AG20443 (cell line): ENCODE measurements around the gene CEBPB.
A peak's percentile ranks its signal among the peaks of the same experiment; 100 is the strongest.
"Not testable (repeated sequence)": the region's sequence is repeated elsewhere in the genome, so short reads cannot be mapped to it uniquely, and the experiment has no call there.

Source experiments
- DNase-seq: peaks from one replicate; pipeline ENCODE4 v3.0.0; 2012; ENCODE audit warnings: low spot score, mixed read lengths

Gene CEBPB

DNA sequence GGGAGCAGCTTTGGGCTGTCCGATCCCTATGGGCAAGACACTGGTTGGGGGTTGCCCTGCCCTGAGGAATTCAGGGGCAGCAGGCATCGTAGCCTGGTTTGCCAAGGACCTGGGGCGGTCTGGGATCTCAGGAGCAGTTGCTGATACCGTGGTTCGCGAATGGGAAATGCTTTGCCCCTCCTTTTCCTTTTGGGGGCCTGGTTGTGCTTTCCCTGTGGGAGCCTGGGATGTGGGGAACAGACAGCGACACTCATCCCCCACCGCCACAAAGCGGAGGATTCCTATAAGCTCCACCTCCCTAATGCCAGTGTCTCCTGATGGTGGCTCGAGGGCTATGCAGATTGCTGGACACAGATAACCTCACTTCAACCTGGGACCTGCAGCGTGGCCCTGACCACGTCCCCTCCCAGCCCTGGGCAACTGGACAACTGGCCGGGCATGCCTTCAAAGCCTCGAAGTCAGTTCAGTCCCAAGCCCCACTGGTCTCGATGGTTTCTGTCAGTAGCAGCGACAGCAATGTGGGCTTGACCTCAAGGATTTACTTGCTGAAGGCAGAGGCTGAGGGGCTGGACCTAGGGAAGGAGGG is 3.3 kb downstream of the CEBPB start:
- DNase-seq, result peak; percentile 45

DNA sequence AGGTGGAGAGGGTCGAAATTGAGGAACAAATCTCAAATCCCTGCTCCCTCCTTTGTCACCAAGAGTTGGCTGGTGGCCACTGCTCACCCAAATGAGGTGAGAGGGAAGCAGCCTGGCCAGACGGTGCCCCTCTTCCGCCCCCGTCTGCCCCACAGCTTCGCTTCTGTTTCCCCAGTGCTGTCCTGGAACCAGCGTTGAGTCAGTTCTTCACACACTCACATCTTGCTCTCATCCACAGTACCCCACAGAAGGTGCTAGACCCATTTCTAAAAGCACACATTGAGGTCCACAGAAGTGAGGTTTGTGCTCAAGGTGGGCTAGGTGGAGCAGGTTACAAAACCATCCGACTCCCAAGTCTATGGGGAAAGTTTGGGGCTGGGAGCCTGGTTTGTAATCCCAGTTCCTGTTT is 3.8 kb downstream of the CEBPB start:
- DNase-seq, result no peak

DNA sequence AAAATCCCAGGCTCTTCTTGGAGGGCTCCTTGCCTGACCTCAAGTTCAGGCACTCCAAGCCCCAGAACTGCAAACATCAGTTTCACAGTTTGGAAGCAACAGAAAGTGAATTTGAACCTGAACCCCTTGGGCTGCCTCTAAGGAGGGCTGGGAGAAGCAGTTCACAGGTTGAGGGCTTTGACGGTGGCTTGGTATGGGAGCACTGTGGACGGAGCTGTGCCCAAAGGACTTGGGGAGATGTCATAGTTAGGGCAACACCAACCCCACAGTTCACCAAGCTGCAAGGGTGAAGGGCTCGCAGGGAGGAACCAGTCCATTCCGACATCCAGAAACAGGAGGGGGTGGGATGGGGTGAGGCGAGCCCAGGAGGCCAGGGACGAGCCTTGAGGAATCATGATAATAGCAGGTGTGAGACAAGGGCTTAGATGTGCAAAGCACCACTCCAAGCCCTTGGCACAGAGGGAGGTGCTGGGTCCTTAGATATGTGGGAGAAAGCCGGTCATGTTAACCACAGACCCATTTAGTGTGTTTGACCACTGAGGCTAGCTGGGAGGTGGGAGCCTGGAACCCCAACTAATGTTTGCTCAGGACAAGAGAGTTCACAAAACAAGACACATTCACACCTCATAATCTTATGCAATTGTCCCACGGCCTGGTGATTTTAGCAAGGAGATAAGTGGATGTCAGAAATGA is 4.3 kb downstream of the CEBPB start:
- DNase-seq, result no peak

DNA sequence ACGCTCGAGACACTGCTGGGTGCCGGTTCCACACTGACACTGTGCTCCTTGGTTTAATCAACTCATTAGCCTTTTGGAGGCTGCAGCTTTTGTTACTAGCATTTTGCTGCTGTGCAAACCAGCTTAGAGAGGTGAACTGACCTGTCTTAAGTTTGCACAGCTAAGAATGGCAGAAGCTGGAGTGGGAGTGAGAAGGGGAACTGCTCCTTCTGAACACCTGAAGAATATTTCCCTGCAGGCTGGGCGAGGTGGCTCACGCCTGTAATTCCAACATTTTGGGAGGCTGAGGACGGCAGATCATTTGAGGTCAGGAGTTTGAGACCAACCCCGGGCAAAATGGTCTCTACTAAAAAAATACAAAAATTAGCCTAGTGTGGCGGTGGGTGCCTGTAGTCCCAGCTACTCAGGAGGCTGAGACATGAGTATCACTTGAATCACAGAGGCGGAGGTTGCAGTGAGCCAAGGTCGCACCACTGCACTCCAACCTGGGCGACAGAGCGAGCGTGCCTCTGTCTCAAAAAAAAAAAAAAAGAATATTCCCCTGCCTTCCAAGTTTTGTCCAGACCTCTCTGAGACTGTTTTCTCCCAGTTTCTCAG is 5.0 kb downstream of the CEBPB start:
- no peak for DNase-seq

DNA sequence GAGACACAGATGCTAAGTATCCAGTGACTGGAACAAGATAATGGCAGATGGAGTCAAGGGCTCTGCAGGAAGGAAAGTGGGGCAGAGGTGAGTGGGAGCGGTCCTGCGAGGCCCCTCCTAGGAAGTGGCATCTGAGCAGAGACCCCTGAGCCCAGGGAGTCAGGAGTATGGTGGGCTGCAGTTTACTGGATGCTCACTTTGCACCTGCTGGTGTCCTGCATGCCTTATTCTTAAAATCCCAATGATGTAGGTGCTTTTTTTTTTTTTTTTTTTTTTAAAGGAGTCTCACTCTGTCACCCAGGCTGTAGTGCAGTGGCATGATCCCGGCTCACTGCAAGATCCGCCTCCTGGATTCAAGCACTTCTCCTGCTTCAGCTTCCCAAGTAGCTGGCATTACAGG is 5.6 kb downstream of the CEBPB start:
- DNase-seq, result no peak

DNA sequence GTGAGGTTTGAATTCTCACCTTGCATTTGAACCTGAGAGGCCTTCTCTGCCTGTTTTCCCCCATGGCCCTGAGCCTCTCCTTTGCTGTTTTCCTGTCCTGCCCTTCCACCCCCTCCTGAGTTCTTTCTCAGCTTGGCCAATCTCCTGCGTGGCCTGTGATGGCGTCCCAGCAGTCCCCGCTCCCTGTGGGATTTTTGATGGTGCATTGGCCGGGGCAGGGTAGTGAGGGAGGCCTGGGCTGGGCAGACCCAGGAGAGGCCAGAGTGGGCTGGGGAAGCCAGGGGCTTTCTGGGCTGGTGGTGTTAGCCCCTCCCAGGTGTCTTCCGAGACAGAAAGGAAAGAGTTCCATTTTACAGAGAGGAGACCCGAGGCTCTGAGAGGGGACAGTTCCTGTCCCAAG is 6.3 kb downstream of the CEBPB start:
- DNase-seq, result no peak

DNA sequence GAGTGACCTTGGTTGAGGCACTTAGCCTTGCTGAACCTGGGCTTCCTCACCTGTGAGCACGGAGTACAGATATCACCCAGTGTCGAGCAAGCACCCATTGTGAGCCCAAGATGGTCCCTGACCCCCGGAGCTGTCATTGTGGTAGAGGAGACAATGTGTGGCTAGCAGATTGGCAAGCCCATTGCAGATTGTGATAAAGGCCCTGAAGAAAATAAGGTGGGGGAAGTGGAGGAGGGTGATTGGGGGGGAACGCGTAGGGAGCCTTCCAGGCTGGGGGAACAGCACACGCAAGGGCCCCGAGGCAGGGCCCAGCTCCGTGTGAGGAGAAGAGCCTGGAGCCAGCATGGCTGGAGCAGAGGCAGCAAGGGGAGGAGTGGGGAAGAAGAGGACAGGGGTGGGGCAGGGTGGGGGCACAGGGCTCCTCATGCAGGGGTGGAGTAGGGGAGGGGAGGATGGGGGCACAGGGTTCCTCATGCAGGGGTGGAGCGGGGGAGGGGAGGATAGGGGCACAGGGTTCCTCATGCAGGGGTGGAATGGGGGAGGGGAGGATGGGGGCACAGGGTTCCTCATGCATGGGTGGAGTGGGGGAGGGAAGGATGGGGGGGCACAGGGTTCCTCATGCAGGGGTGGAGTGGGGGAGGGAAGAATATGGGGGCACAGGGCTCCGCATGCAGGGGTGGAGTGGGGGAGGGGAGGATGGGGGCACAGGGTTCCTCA is 7.0 kb downstream of the CEBPB start:
- no peak for DNase-seq

DNA sequence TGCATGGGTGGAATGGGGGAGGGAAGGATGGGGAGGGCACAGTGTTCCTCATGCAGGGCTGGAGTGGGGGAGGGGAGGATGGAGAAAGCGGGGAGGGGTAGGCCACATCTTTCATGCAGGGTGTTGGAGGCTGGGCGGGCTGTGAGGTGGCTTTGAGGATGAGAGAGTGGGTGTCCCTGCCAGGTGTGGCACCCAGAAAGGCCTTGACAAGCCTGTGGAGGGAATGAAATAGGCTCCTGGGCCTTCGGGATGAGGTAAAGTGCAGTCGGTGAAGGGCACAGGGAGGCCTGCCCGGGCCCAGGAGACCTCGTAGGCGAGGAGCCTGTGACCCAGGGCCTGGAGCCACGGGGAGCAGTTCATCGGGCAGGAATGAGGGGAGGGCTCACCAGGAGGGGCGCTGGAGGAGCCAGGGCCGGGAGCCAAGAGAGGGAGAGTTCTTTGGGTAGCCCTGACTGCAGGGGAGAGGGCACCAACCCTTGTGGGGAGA is 7.6 kb downstream of the CEBPB start:
- no peak for DNase-seq

DNA sequence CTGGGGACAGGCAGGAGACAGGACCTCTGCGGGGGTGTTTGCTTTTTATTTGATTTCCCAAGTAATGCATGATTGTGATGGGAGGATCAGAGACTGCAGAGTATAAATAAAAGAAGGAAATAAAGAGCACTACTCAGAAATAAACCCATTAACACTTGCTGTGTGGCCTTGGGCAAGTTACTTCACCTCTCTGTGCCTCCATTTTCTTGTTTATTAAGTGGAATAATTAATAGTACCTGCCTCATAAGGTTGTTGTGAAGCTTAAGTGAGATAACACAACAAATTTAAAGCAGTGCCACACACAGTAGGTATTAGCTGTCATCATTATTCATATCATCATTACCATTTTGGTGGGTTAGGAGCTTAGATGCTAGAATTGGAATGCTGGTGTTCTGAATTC is 8.1 kb downstream of the CEBPB start:
- no peak for DNase-seq

DNA sequence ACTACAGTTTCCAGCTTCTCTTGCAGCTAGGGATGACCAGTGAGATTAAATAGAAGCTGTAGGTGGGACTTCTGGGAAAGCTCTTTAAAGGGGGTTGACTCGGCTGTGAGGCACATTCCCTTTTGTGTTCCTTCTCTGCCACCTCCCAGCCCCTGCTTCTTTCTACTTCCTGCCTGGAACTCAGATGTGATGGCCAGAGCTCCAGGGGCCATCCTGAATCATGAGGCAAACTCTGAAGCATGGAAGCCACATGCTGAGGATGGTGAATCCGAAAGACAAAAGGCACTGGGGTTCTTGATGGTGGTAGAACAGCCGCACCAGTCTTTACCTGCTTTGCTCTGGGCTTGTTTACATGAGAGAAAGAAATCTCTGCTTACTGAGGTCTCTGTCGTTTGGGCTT is 9.1 kb downstream of the CEBPB start:
- DNase-seq, result no peak

DNA sequence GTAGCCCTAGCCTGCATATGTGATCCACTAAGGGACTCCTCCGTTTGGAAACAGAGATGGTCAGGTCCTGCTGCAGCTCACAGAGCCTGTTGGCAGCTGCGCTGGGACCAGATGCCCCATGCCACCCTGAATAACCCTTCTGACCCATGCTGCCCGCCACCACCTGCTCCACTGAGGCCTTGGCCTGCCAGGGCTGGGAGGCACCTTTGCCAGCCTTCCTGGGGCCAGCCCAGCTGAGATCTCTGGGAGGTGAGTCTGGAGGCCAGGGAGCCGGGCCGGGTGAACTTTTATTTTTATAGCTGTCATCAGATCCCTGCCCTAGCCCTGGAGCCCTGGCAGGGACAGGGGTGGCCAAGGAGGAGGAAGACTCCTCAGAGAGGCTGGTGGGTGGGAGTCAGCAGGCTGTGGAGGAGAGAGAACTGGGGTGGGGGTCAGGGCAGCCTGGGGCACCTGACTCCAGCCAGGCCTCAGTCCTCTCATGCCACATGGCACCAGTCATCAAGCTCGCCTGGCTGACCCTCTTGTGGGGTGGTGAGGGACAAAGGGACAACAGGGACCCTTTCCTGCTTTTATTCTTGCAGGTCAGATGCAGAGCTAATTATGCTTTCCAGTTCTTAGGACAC is 10.0 kb downstream of the CEBPB start:
- DNase-seq, result no peak

DNA sequence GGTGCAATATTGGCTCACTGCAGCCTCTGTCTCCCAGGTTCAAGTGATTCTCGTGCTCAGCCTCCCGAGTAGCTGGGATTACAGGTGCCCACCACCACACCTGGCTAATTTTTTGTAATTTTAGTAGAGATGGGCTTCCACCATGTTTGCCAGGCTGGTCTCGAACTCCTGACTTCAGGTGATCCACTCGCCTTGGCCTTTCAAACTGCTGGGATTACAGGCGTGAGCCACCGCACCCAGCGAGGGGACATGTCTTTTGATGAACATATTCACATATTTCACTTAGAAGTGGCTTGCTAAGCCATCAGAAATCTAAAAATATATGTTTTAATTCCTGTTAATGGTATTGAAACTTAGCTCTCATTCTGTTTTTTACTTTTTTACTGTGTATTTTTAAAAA is 11.1 kb downstream of the CEBPB start:
- DNase-seq, result not testable (repeated sequence)

DNA sequence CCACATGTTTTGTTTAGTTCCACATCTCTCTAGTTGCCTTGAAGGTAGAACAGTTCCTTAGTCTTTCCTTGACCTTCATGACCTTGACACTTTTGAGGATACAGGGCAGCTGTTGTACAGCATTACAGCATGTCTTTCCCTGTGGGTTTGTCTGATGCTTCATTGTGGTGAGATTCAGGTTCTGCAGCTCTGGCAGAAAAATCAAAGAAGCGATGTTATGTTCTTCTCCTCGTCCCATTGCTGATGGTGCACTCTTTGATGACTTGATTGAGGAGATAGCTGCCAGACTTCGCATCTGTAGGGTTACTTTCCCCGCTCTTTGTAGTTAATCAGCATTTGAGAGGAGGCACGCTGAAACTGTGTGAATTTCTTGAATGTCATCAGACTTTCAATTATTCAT is 12.0 kb downstream of the CEBPB start:
- no peak for DNase-seq

DNA sequence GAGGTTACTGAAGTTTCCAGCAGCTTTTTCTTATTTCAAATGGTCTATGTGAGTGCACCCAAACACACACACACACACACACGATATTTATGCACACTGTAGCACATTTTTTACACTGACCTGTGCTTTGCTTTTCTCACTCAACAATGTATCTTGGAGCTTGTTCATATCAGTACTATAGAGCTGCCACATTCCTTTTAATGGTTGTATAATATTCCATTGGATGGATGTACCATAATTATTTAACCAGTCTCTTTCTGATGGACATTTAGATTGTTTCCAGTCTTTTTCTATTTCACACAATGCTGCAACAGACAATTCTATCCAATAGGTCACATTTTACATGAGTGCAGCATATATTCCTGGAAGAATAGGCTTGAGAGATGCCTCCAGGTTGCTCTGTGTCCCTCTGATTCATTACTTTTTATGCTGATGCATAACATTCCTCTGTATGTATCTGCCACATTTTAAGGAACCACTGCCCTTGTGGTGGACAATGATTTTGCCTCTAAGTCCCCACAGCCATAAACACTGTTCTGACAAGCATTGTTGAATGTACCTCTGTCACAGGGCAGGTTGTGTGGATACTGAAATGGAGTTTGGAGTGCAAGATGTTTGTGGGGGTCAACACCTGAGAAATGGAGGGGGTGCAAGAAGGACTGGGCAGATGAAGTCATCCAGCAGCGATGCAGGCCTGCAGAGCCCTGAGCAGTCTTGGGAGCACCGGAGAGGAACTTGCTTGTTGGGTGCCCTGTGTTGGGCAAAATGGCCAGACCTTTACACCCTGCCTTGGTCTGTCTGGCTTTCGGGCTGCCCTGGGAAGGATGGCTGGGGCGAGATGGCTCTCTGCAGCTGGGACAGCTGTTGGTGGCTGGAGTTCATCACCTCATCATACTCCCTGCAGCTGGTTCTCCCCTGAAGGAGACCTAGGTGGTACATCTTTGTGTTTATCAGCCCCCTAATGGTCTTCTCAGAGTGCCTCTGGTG is 13.6 kb downstream of the CEBPB start:
- DNase-seq, result no peak

DNA sequence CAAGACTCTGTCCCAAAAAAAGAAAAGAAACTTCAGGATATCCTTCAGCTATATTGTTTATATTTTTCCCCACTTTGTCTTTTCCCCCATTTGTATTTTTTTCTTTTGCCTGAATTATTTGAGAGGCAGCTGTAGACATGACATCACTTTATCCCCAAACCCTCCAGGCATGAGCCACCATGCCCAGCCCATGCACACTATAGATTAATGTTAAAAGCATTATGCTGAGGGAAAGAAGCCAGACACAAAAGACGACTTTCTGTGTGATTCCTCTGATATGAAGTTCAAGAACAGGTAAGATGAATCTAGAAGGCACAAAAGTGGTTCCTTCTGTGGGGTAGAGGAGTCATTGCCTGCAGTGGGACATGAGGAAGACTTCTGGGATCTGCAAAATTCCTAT is 16.4 kb downstream of the CEBPB start:
- no peak for DNase-seq

DNA sequence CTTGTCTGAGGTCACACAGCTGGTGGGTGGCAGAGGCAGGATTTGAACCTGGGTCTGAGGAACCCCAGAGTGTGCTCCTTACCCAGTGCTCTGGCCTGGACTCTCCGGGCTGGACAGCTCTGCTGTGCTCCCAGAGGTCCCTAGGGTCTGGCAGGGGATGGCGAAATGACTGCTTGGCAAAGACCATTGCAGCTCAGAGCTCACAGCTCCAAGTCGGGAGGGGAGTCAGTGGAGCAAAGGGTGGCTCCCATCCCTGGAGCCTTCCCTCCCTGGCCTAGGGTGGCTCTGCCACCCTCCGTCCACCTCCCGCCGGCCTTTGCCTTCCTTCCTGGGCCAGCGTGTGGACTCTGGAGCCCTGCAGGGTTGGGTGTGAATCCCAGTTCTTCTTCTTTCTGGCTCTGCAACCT is 17.5 kb downstream of the CEBPB start:
- no peak for DNase-seq

DNA sequence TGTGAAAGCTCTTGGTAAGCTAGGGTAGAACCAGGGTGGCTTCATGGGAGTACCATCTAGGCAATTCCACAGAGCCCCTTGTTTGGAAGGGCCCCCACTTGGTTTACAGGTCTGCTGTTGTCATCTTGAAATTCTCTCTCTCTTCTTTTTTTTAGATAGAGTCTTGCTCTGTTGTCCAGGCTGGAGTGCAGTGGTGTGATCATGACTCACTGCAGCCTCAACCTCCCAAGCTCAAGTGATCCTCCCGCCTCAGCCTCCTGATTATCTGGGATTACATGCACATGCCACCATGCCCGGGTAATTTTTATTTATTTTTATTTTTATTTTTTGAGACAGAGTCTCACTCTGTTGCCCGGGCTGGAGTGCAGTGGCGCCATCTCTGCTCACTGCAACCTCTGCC is 18.2 kb downstream of the CEBPB start:
- not testable (repeated sequence) for DNase-seq

DNA sequence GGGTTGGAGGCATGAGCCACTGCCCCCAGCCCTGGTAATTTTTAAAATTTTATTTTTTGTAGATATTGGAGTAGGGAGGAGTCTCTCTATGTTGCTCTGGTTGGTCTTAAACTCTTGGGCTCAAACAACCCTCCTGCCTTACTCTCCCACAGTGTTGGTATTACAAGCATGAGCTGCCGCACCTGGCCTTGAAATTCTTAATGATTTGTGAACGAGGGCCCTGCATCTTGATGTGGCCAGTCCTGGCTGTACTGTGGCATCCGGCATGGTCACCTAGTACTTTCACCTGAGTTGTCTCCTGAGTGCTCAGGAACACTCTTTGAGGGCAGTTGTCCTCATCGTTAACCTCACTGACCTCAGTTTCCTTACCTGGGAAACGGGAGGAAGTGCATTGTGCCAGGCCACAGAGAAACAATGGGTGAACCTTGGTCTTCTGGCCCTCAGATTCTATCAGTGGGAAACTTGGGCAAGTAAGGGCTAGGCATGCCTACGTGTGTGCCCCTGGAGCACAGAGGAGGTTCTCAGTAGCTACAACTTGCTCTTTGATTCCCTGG is 19.5 kb downstream of the CEBPB start:
- no peak for DNase-seq

DNA sequence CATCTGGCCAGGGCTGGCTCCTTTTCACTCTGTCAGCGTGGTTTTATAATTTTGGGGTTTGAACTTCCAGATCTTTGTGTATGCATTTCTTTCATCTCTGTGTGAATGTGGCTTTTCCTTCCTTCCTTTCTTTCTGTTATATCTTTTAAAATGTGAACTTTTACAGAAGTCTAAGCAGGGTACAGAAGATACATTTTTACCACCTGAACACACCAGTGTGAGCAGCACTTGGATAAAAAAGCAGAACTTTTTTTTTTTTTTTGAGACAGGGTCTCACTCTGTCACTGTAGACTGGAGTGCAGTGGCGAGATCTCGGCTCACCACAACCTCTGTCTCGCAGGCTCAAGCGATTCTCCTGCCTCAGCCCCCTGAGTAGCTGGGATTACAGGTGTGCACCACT is 20.5 kb downstream of the CEBPB start:
- no peak for DNase-seq

DNA sequence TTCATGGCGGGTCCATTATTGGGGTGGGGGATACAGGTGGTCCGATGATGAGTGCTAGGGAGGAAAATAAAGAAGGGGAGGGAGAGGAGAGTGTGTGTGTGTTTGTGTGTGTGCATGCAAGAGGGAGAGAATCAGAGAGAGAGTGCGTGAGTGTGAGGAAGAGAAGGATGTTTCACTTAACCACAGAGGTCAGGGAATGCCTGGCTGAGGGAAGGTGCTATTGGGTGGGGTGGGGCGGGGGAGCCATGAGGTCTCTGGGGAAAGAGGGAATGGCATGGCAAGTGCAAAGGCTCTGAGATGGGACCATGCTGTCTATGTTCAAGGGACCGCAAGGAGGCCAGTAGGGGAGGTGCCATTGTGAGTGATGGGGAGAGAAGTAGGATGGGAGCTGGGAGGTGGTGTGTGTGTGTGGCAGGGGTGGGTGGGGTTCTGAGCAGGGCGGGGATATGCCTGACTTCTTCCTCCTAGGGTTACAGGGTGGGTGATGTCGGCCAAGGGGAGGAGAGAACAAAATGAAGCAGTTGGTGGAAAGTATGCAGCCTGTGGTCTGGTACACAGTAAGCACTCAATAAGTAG is 23.0 kb downstream of the CEBPB start:
- no peak for DNase-seq
